Measurements from ENCODE around the gene NKAIN4.

The NKAIN4 gene

DNA sequence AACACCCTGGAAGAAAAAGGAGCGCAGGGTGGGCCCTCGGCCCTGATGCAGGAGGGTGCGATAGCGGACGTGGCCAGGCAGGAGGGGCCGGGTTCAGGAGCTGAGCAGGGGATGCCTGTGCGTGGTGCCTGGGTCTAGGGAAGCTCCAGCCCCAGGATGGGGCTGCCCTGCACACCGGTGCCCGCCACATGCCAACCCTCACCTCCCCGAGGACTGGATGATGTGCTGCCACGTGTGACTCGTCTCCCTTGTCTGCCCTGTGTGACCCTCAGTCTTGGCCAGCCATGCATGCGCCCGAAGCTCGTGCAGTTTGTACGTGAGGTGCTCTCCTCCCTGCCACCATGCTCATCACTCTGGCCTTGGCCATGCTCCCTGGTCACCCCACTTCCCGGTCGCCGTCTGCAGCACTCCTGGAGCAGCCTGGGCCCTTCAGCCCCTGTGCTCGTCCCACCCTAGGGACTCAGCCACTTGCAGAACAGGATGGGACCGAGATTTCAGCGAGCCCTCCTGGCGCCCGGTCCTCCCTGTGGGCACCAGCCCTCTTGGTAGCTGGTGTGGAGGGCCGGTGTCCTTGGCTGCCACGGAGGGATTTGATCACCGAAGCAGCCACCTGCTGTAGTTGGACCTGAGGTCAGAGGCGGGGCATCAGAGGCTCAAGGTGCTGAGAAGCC lies 34.5 kb upstream of the NKAIN4 start:
- TF ChIP-seq, protein P1, sequence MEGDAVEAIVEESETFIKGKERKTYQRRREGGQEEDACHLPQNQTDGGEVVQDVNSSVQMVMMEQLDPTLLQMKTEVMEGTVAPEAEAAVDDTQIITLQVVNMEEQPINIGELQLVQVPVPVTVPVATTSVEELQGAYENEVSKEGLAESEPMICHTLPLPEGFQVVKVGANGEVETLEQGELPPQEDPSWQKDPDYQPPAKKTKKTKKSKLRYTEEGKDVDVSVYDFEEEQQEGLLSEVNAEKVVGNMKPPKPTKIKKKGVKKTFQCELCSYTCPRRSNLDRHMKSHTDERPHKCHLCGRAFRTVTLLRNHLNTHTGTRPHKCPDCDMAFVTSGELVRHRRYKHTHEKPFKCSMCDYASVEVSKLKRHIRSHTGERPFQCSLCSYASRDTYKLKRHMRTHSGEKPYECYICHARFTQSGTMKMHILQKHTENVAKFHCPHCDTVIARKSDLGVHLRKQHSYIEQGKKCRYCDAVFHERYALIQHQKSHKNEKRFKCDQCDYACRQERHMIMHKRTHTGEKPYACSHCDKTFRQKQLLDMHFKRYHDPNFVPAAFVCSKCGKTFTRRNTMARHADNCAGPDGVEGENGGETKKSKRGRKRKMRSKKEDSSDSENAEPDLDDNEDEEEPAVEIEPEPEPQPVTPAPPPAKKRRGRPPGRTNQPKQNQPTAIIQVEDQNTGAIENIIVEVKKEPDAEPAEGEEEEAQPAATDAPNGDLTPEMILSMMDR (IDR thresholded peaks at IDR 0.05; ENCODE audit: low read depth, low read length, poor library complexity, severe bottlenecking) = no peak
- TF ChIP-seq EZH2phosphoT487 (IDR thresholded peaks at IDR 0.05; ENCODE audit: borderline replicate concordance, low read length) = no peak
- no peaks in the 10 kb centered on the region for H3K27me3 ChIP-seq (ENCODE audit: control insufficient read depth, low read length)
- no peak overlapping the region for H3K4me3 ChIP-seq (ENCODE audit: low read length)
- peaks cover 16% of the 10 kb centered on the region; the same call in 1 of the 2 replicates for H3K36me3 ChIP-seq (ENCODE audit: control insufficient read depth, low read length)
- H3K9me2 ChIP-seq (replicated peaks; ENCODE audit: control insufficient read depth, low read length) = no peaks in the 10 kb centered on the region
- no peak overlapping the region for H3K4me2 ChIP-seq (ENCODE audit: low read length)
- peaks cover 3% of the 10 kb centered on the region; the same call in 1 of the 2 replicates for H3K79me2 ChIP-seq (ENCODE audit: control insufficient read depth, low read length)
- no peaks in the 10 kb centered on the region for H3F3A ChIP-seq (ENCODE audit: control insufficient read depth, insufficient read depth)
- no peaks in the 10 kb centered on the region for H4K20me1 ChIP-seq (ENCODE audit: control insufficient read depth, insufficient read depth, low read depth, low read length)
- peaks cover 16% of the 10 kb centered on the region for H3K4me1 ChIP-seq (ENCODE audit: control insufficient read depth, low read length)
- H3K27ac ChIP-seq (ENCODE audit: low read depth, low read length) = no peak overlapping the region
- H3K9me3 ChIP-seq (ENCODE audit: control insufficient read depth, insufficient read depth, low read length) = no peaks in the 10 kb centered on the region

DNA sequence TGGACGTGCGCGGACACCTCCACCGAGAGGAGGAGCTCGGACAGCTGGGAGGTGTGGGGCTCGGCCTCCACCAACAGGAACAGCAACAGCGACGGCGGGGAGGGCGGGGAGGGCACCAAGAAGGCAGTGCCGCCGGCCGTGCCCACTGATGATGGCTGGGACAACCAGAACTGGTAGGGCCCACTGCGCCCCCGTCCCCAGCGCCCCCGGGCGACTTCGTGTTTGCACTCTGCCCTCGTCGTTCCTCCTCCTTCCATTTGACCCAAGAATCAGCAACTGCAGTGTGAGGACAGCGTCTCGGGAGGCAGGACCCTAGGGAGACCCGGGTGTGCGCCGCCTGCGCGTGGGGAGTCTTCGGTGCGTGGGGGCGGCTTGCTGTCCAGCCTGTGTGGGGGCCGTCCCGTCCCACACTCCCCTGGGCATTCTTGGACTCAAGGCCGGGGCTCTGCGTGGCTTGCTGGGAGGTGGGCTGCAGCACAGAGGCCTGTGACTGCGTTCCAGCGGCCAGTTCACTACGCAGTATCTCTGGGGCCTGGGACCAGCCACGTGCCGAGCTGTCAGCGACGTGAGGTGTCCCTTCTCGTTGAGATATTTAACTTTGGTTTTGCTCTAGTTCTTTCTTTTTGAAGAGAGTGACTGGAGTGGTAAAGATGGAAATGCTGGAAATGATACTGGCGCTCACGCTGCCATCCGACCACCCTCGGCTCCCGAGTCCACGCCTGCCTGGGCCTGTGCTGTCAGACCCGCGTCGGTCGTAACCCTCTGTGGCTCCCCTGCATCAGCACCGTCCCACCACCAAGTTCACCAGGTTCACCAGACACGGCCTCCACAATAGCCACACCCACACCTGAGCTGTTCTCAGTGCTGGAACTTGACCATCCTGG lies 33.7 kb upstream of the NKAIN4 start:
- Histone ChIP-seq H3K4me2 (ENCODE audit: low read length) (no peak overlapping the region), H3K36me3 (ENCODE audit: control insufficient read depth, low read length) (peaks cover 21% of the 10 kb centered on the region; the same call in 1 of the 2 replicates), H4K20me1 (ENCODE audit: control insufficient read depth, insufficient read depth, low read depth, low read length) (no peaks in the 10 kb centered on the region)

DNA sequence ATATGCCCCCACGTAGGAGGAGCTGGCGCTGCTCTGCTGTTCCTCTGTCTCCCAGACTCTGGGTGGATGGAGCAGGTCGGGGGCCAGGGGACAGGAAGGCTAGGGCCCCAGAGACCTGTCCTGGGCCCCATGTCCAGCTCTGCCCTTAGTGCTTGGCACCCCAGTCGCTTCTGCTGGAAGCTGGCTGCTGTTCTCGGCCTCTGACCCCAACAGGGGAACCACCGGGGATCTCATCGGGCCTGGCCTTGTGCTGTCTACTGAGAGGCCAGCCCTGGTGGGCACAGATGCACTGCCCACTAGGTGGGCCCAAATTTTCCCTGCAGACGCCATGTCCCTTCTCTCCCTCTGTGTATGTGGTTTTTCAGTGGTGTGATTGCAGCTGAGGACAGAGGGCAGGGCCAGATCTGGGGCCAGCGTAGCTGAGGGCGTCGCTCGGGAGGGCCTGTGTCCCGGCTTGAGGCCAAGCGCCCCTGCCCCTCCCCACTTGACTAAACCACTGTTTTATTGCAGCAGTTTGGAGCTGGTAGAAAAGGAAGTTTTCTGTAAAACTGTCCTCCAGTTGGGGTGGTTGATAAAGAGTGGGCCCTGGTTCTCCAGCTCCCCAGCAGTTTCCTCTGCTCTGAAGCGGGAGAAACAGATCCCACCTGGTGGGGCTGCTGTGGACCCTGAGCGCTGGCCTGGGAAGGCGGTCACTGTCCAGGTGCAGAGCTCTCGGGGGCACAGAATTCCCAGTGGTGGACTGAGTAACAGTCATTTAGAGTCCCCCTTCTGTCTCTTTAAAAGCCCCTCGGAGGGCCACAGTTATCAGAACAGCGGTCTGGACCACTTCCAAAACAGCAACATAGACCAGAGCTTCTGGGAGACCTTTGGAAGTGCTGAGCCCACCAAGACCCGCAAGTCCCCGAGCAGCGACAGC lies 32.8 kb upstream of the NKAIN4 start:
- Histone ChIP-seq H3K9me2 (replicated peaks; ENCODE audit: control insufficient read depth, low read length) (no peaks in the 10 kb centered on the region), H3K4me1 (ENCODE audit: control insufficient read depth, low read length) (peaks cover 19% of the 10 kb centered on the region), H3K27me3 (ENCODE audit: control insufficient read depth, low read length) (no peaks in the 10 kb centered on the region), H3F3A (ENCODE audit: control insufficient read depth, insufficient read depth) (no peaks in the 10 kb centered on the region), H3K9me3 (ENCODE audit: control insufficient read depth, insufficient read depth, low read length) (no peaks in the 10 kb centered on the region), H3K36me3 (ENCODE audit: control insufficient read depth, low read length) (peaks cover 23% of the 10 kb centered on the region; the same call in 1 of the 2 replicates), H3K79me2 (ENCODE audit: control insufficient read depth, low read length) (peaks cover 3% of the 10 kb centered on the region; the same call in 1 of the 2 replicates), H3K4me2 (ENCODE audit: low read length) (no peak overlapping the region), H4K20me1 (ENCODE audit: control insufficient read depth, insufficient read depth, low read depth, low read length) (no peaks in the 10 kb centered on the region), H3K4me3 (ENCODE audit: low read length) (no peak overlapping the region), H3K27ac (ENCODE audit: low read depth, low read length) (no peak overlapping the region)
- TF ChIP-seq EZH2phosphoT487 (IDR thresholded peaks at IDR 0.05; ENCODE audit: borderline replicate concordance, low read length) = no peak
- TF ChIP-seq, protein P1 (IDR thresholded peaks at IDR 0.05; ENCODE audit: low read depth, low read length, poor library complexity, severe bottlenecking) = no peak

More for the DNA sequence above, 33.7 kb upstream of the NKAIN4 start:
- no peaks in the 10 kb centered on the region for H3K9me3 ChIP-seq (ENCODE audit: control insufficient read depth, insufficient read depth, low read length)
- H3K4me3 ChIP-seq (ENCODE audit: low read length) = no peak overlapping the region
- no peak for TF ChIP-seq EZH2phosphoT487 (IDR thresholded peaks at IDR 0.05; ENCODE audit: borderline replicate concordance, low read length)
- TF ChIP-seq, protein P1 (IDR thresholded peaks at IDR 0.05; ENCODE audit: low read depth, low read length, poor library complexity, severe bottlenecking) = no peak
- no peaks in the 10 kb centered on the region for H3K9me2 ChIP-seq (replicated peaks; ENCODE audit: control insufficient read depth, low read length)
- no peak overlapping the region for H3K27ac ChIP-seq (ENCODE audit: low read depth, low read length)
- peaks cover 19% of the 10 kb centered on the region for H3K4me1 ChIP-seq (ENCODE audit: control insufficient read depth, low read length)
- H3K79me2 ChIP-seq (ENCODE audit: control insufficient read depth, low read length) = peaks cover 3% of the 10 kb centered on the region; the same call in 1 of the 2 replicates
- no peaks in the 10 kb centered on the region for H3F3A ChIP-seq (ENCODE audit: control insufficient read depth, insufficient read depth)
- H3K27me3 ChIP-seq (ENCODE audit: control insufficient read depth, low read length) = no peaks in the 10 kb centered on the region

All from DOHH2 (cell line).